WTC11 (cell line): ENCODE measurements around the gene NR2F1.

Experiments
- GABPB1 ChIP-seq: sonication (generic); formaldehyde crosslinking; IDR thresholded peaks from 2 replicates; pipeline ENCODE4 v1.8.1; 2023; ENCODE audit warnings: mild to moderate bottlenecking, missing genetic modification reagents
- GTF2I ChIP-seq: fragments of 250-450 bp; sonication (Bioruptor Pico); conservative IDR thresholded peaks from 2 replicates; pipeline ENCODE4 v1.4.0; 2021; ENCODE audit warnings: mild to moderate bottlenecking
- MAX ChIP-seq: sonication (generic); formaldehyde crosslinking; IDR thresholded peaks from 2 replicates; pipeline ENCODE4 v1.8.0; 2022; ENCODE audit warnings: mild to moderate bottlenecking, missing genetic modification reagents
- RELA ChIP-seq: sonication (generic); formaldehyde crosslinking; IDR thresholded peaks from 2 replicates; pipeline ENCODE4 v1.8.1; 2022; ENCODE audit warnings: missing genetic modification reagents, mild to moderate bottlenecking, borderline replicate concordance
- TEAD4 ChIP-seq: sonication (generic); formaldehyde crosslinking; IDR thresholded peaks from 2 replicates; pipeline ENCODE4 v1.8.0; 2022; ENCODE audit warnings: mild to moderate bottlenecking, missing genetic modification reagents
- ZNF671 ChIP-seq: fragments of 250-450 bp; sonication (Bioruptor Pico); IDR thresholded peaks from 2 replicates; pipeline ENCODE4 v1.8.0; 2021; ENCODE audit warnings: mild to moderate bottlenecking
- TF ChIP-seq, protein P1 (sequence below): fragments of 200-600 bp; IDR thresholded peaks from 2 replicates; pipeline ENCODE4 v1.8.0; 2022; ENCODE audit warnings: antibody characterized with exemption

GRCh38 chr5:93636837-93637236 is 53.8 kb downstream of the NR2F1 start:
- TF ChIP-seq, protein P1, sequence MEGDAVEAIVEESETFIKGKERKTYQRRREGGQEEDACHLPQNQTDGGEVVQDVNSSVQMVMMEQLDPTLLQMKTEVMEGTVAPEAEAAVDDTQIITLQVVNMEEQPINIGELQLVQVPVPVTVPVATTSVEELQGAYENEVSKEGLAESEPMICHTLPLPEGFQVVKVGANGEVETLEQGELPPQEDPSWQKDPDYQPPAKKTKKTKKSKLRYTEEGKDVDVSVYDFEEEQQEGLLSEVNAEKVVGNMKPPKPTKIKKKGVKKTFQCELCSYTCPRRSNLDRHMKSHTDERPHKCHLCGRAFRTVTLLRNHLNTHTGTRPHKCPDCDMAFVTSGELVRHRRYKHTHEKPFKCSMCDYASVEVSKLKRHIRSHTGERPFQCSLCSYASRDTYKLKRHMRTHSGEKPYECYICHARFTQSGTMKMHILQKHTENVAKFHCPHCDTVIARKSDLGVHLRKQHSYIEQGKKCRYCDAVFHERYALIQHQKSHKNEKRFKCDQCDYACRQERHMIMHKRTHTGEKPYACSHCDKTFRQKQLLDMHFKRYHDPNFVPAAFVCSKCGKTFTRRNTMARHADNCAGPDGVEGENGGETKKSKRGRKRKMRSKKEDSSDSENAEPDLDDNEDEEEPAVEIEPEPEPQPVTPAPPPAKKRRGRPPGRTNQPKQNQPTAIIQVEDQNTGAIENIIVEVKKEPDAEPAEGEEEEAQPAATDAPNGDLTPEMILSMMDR = no peak
- TF ChIP-seq RELA (CRISPR knock-in tag) = no peak
- TF ChIP-seq GTF2I (CRISPR knock-in tag) = no peak
- no peak for TF ChIP-seq GABPB1 (CRISPR knock-in tag)
- TF ChIP-seq MAX (CRISPR knock-in tag) = no peak
- TF ChIP-seq ZNF671 (CRISPR knock-in tag) = no peak
- TF ChIP-seq TEAD4 (CRISPR knock-in tag) = no peak
